ENCODE measurements around the gene PPP1R3D.

Gene PPP1R3D

DNA sequence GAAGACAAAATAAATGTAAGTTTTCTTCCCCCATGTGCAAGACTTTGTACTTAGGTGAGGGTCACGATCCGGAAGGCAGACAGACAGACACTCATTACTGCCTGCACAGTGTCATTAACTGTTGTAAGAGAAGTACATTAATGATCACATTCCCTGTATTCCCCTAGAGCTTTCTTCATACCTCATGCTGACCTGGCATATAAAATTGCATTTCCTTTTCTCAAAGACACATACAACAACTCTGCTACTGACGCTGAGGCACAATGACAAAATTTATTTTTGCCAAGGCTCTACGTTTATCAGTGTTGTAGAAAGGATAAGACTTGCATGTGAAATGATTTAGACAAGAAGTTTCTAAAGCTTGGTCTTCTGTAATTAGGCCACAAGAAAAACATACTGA, 3.7 kb downstream of the PPP1R3D start:
- Histone ChIP-seq H3K9me3 (no peaks in the 10 kb centered on the region), H3K4me3 (ENCODE audit: low read depth in 1 of 2, low read length in 1 of 2) (peak overlapping the region in 1 of 2 experiments; percentile 93), H3K27ac (peak overlapping the region; percentile 98), H3K27me3 (no peaks in the 10 kb centered on the region), H3K36me3 (peaks cover 3% of the 10 kb centered on the region), H3K4me1 (ENCODE audit: control insufficient read depth in 1 of 2, insufficient read depth in 1 of 2, low read depth in 1 of 2, low read length in 1 of 2) (peaks cover 59 to 78% of the 10 kb centered on the region in 2 experiments)
- TF ChIP-seq, protein P1, sequence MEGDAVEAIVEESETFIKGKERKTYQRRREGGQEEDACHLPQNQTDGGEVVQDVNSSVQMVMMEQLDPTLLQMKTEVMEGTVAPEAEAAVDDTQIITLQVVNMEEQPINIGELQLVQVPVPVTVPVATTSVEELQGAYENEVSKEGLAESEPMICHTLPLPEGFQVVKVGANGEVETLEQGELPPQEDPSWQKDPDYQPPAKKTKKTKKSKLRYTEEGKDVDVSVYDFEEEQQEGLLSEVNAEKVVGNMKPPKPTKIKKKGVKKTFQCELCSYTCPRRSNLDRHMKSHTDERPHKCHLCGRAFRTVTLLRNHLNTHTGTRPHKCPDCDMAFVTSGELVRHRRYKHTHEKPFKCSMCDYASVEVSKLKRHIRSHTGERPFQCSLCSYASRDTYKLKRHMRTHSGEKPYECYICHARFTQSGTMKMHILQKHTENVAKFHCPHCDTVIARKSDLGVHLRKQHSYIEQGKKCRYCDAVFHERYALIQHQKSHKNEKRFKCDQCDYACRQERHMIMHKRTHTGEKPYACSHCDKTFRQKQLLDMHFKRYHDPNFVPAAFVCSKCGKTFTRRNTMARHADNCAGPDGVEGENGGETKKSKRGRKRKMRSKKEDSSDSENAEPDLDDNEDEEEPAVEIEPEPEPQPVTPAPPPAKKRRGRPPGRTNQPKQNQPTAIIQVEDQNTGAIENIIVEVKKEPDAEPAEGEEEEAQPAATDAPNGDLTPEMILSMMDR (IDR thresholded peaks at IDR 0.05): no peak

- Histone ChIP-seq H3K36me3 (peaks cover 3% of the 10 kb centered on the region), H3K9me3 (no peaks in the 10 kb centered on the region), H3K27ac (peak overlapping the region; percentile 98), H3K4me3 (ENCODE audit: low read depth in 1 of 2, low read length in 1 of 2) (no peak overlapping the region), H3K4me1 (ENCODE audit: control insufficient read depth in 1 of 2, insufficient read depth in 1 of 2, low read depth in 1 of 2, low read length in 1 of 2) (peaks cover 51 to 70% of the 10 kb centered on the region in 2 experiments), H3K27me3 (no peaks in the 10 kb centered on the region)
- TF ChIP-seq, protein P1 (IDR thresholded peaks at IDR 0.05): no peak
Observed at GRCh38 chr20:59935457-59936185, 4.5 kb downstream of the PPP1R3D start.

- H3K4me3 ChIP-seq (ENCODE audit: low read depth in 1 of 2, low read length in 1 of 2): peak overlapping the region; percentile 69 to 77
- TF ChIP-seq, protein P1 (IDR thresholded peaks at IDR 0.05): peak; percentile 93
- H3K36me3 ChIP-seq: peaks cover 3% of the 10 kb centered on the region
- no peaks in the 10 kb centered on the region for H3K9me3 ChIP-seq
- H3K27me3 ChIP-seq: no peaks in the 10 kb centered on the region
- peak overlapping the region; percentile 72 for H3K27ac ChIP-seq
- peaks cover 47 to 61% of the 10 kb centered on the region in 2 experiments for H3K4me1 ChIP-seq (ENCODE audit: control insufficient read depth in 1 of 2, insufficient read depth in 1 of 2, low read depth in 1 of 2, low read length in 1 of 2)
Observed at GRCh38 chr20:59933849-59934585, 6.1 kb downstream of the PPP1R3D start.

DNA sequence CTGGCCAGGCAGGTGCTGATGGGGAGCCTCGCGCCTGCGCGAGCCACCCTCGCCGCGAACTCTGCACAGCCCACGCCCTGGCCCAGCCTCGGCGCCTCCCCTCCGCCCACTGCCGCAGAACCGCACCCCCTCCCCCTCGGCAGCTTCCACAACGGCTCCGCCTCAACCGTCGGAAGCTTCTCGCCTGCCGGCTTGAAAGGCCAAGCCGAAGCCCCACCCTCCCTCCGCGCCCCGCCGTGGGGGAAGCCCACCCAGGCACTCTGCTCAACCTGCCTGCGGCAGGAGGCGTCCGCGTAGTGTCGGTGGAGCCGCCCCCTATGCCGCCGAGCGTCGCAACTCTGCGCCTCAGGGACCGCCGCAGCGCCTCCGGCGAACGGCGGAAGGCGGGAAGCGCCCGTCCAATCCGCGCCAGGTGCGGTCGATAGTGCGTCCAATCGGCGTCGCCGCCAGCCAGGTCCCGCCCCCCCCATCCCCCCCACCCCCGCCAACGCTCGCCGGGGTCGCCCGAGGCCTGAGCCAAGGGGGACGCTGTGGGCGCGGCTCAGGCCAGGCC, 6.7 kb downstream of the PPP1R3D start, which contains the start of gene SYCP2:
Gene SYCP2, minus strand, starts transcription at position 342 of the 553 bp plus-strand sequence. CDS start 11,224 bp downstream, outside the sequence.
- Histone ChIP-seq H3K27me3 (no peaks in the 10 kb centered on the region), H3K4me1 (ENCODE audit: control insufficient read depth in 1 of 2, insufficient read depth in 1 of 2, low read depth in 1 of 2, low read length in 1 of 2) (peaks cover 41 to 55% of the 10 kb centered on the region in 2 experiments), H3K4me3 (ENCODE audit: low read depth in 1 of 2, low read length in 1 of 2) (peak within 1 kb of the TSS; percentile 69 to 77), H3K36me3 (peaks cover 3% of the 10 kb centered on the region), H3K27ac (peak within 1 kb of the TSS; percentile 72), H3K9me3 (no peaks in the 10 kb centered on the region)
- TF ChIP-seq, protein P1 (IDR thresholded peaks at IDR 0.05): no peak

GRCh38 chr20:59932616-59933295, 7.3 kb downstream of the PPP1R3D start:
- Histone ChIP-seq H3K4me3 (ENCODE audit: low read depth in 1 of 2, low read length in 1 of 2) (peak overlapping the region; percentile 69 to 77), H3K27ac (no peak overlapping the region), H3K27me3 (no peaks in the 10 kb centered on the region), H3K9me3 (no peaks in the 10 kb centered on the region), H3K4me1 (ENCODE audit: control insufficient read depth in 1 of 2, insufficient read depth in 1 of 2, low read depth in 1 of 2, low read length in 1 of 2) (peaks cover 34 to 49% of the 10 kb centered on the region in 2 experiments), H3K36me3 (peaks cover 3% of the 10 kb centered on the region)
- TF ChIP-seq, protein P1 (IDR thresholded peaks at IDR 0.05): no peak

All from neutrophil (primary cell).